CD14-positive monocyte (primary cell): Measurements from ENCODE around the gene RPL3. TPM values are rescaled to one million over a fixed set of nuclear protein-coding genes. Genes with fewer than 3 reads are reported as not detected.

ENCODE experiments used
- DNase-seq, 3 donors: peaks; one replicate each; pipeline ENCODE4 v3.0.0-alpha.2; 2011 to 2022
- H2AFZ ChIP-seq: 2 replicates; pipeline ENCODE4 v1.6.0; 2012; ENCODE audit warnings: mild to moderate bottlenecking, low read depth, low read length, inconsistent platforms; ENCODE audit not compliant: insufficient read depth, poor library complexity, severe bottlenecking
- H3K27ac ChIP-seq, 2 donors: 1 replicate in 1 of 2; 2 replicates in 1 of 2; pipeline ENCODE4 v1.5.1; 2012 to 2013; ENCODE audit warnings: low read length in 2 of 2, control low read depth in 1 of 2, inconsistent platforms in 1 of 2, low read depth in 1 of 2, mild to moderate bottlenecking in 1 of 2
- H3K27me3 ChIP-seq, 2 donors: one replicate each; pipeline versions ENCODE4 v1.6.0 to v1.6.1; 2011 to 2013; ENCODE audit warnings: low read length in 2 of 2; ENCODE audit not compliant: control insufficient read depth in 2 of 2, insufficient read depth in 2 of 2
- H3K36me3 ChIP-seq, 2 donors: replicated peaks in 1 of 2; 1 replicate in 1 of 2; 2 replicates in 1 of 2; pipeline versions ENCODE4 v1.5.1 to v1.6.1; 2012 to 2013; ENCODE audit warnings: low read length in 2 of 2, control low read depth in 1 of 2, inconsistent platforms in 1 of 2, mild to moderate bottlenecking in 1 of 2; ENCODE audit not compliant: insufficient read depth in 2 of 2, control insufficient read depth in 1 of 2
- H3K4me1 ChIP-seq, 2 donors: 1 replicate in 1 of 2; 2 replicates in 1 of 2; pipeline versions ENCODE4 v1.5.1 to v1.6.1; 2012 to 2013; ENCODE audit warnings: low read length in 2 of 2, control low read depth in 1 of 2, inconsistent platforms in 1 of 2, mild to moderate bottlenecking in 1 of 2, moderate library complexity in 1 of 2; ENCODE audit not compliant: insufficient read depth in 2 of 2, control insufficient read depth in 1 of 2
- H3K4me2 ChIP-seq: replicated peaks from 2 replicates; pipeline ENCODE3; 2012; ENCODE audit warnings: low read length, moderate library complexity, mild to moderate bottlenecking; ENCODE audit not compliant: poor library complexity, severe bottlenecking; ENCODE audit errors: extremely low read depth
- H3K4me3 ChIP-seq, 3 experiments: fragments of 200-600 bp in 1 of 3; sonication (generic) in 1 of 3; replicated peaks in 1 of 3; 1 replicate in 2 of 3; 2 replicates in 1 of 3; pipeline ENCODE4 v1.5.1; 2011 to 2013; ENCODE audit warnings: low read length in 3 of 3, mild to moderate bottlenecking in 3 of 3, control low read depth in 2 of 3, low read depth in 2 of 3, inconsistent platforms in 1 of 3, moderate library complexity in 1 of 3
- H3K79me2 ChIP-seq: 2 replicates; pipeline ENCODE4 v1.6.0; 2012; ENCODE audit warnings: mild to moderate bottlenecking, control low read depth, inconsistent platforms, low read length, moderate library complexity; ENCODE audit not compliant: insufficient read depth
- H3K9ac ChIP-seq: 2 replicates; pipeline ENCODE4 v1.6.0; 2017; ENCODE audit warnings: low read length, mild to moderate bottlenecking; ENCODE audit not compliant: insufficient read depth, poor library complexity, severe bottlenecking
- H3K9me3 ChIP-seq, 2 donors: replicated peaks in 1 of 2; 1 replicate in 1 of 2; 2 replicates in 1 of 2; pipeline versions ENCODE4 v1.5.1 to v1.6.1; 2012 to 2013; ENCODE audit warnings: low read length in 2 of 2, control low read depth in 1 of 2; ENCODE audit not compliant: control insufficient read depth in 1 of 2, insufficient read depth in 1 of 2
- H4K20me1 ChIP-seq: 2 replicates; pipeline ENCODE4 v1.6.0; 2012; ENCODE audit warnings: mild to moderate bottlenecking, low read length, control low read depth, moderate library complexity; ENCODE audit not compliant: insufficient read depth
- H3K27ac Mint-ChIP-seq, 7 donors: one replicate each; pipeline ENCODE4 v1.8.0; 2020; ENCODE audit warnings: mild to moderate bottlenecking in 7 of 7, mixed read lengths in 7 of 7, moderate library complexity in 6 of 7, inconsistent platforms in 2 of 7
- H3K27me3 Mint-ChIP-seq, 3 donors: one replicate each; pipeline ENCODE4 v1.8.0; 2021 to 2022; ENCODE audit warnings: low read depth in 3 of 3, mild to moderate bottlenecking in 3 of 3, mixed read lengths in 3 of 3, moderate library complexity in 3 of 3, inconsistent platforms in 1 of 3
- H3K36me3 Mint-ChIP-seq, 2 donors: one replicate each; pipeline ENCODE4 v1.8.0; 2020; ENCODE audit warnings: mixed read lengths in 2 of 2, inconsistent platforms in 1 of 2, mild to moderate bottlenecking in 1 of 2
- H3K4me1 Mint-ChIP-seq: one replicate; pipeline ENCODE4 v1.8.0; 2020; ENCODE audit warnings: mild to moderate bottlenecking, mixed read lengths
- H3K4me3 Mint-ChIP-seq, 2 donors: one replicate each; pipeline ENCODE4 v1.8.0; 2020; ENCODE audit warnings: mild to moderate bottlenecking in 2 of 2, mixed read lengths in 2 of 2, moderate library complexity in 1 of 2
- H3K9me3 Mint-ChIP-seq, 7 donors: one replicate each; pipeline ENCODE4 v1.8.0; 2020 to 2022; ENCODE audit warnings: mixed read lengths in 7 of 7, mild to moderate bottlenecking in 6 of 7, moderate library complexity in 6 of 7, inconsistent platforms in 2 of 7
- CTCF ChIP-seq: fragments of 200-600 bp; IDR thresholded peaks from one replicate; pipeline ENCODE4 v1.8.0; 2022; ENCODE audit warnings: antibody characterized with exemption, mild to moderate bottlenecking
- WGBS: methylation state at CpG from one replicate; pipeline ENCODE4 v1.1.5; 2013; ENCODE audit warnings: missing lambda C conversion rate; ENCODE audit not compliant: insufficient coverage; 5-methylcytosine and 5-hydroxymethylcytosine counted together
- intact Hi-C, 2 donors: fragments of 100-400 bp; cut with micrococcal nuclease; formaldehyde crosslinking; loops; one replicate each; pipeline versions ENCODE4 v1.15.0 to v1.15.1; 2023
- polyA plus RNA-seq, 3 donors: library from polyadenylated mRNA; depleted of rRNA in 1 of 3; unstranded in 2 of 3; stranded (reverse) in 1 of 3; fragments of 300-500 nt in 2 of 3; fragments of >200 nt in 1 of 3; fragmentation: Illumina TruSeq in 2 of 3; gene quantifications; 1 replicate in 2 of 3; 2 replicates in 1 of 3; pipeline ENCODE4 v1.2.3, GENCODE V29; 2012 to 2021

RPL3 gene
- polyA plus RNA-seq, 3 donors: 604 to 2,104 (median 698) TPM

- intact Hi-C loops: no loop called here
- Histone ChIP-seq H3K4me3 (no peak overlapping the region), H3K27me3 (peaks cover 3 to 21% of the 10 kb centered on the region in 2 donors), H3K36me3 (no peaks in the 10 kb centered on the region), H3K9ac (peak overlapping the region; percentile 51), H3K4me2 (no peak overlapping the region), H3K4me1 (peaks cover 55 to 60% of the 10 kb centered on the region in 2 donors), H3K27ac (peak overlapping the region in 1 of 2 donors; percentile 72), H3K79me2 (no peaks in the 10 kb centered on the region), H4K20me1 (no peaks in the 10 kb centered on the region), H2AFZ (peak overlapping the region; percentile 19), H3K9me3 (peaks cover 9 to 10% of the 10 kb centered on the region in 2 donors)
- whole genome bisulfite sequencing: 67% methylated on average over 25 of the region's 27 CpGs
- H3K27me3 Mint-ChIP-seq: peaks cover 23 to 39% (median 32%) of the 10 kb centered on the region in 3 donors
- H3K36me3 Mint-ChIP-seq: peaks cover 12 to 13% of the 10 kb centered on the region in 2 donors
- H3K9me3 Mint-ChIP-seq: peaks cover 8 to 14% (median 11%) of the 10 kb centered on the region in 7 donors
- peak in 1 of 3 donors; percentile 37 for DNase-seq
- no peak for TF ChIP-seq CTCF
- H3K4me1 Mint-ChIP-seq: peaks cover 61% of the 10 kb centered on the region
- H3K4me3 Mint-ChIP-seq: no peak overlapping the region
- peak overlapping the region in 3 of 7 donors; percentile 86 to 90 (median 88) for H3K27ac Mint-ChIP-seq
These were observed 35.9 kb downstream of the RPL3 start for GRCh38 chr22:39283322-39284141.

GRCh38 chr22:39282645-39283321, 36.6 kb downstream of the RPL3 start:
- H2AFZ ChIP-seq: peak overlapping the region; percentile 19
- 73% methylated on average over 7 of the region's 9 CpGs for WGBS
- peak overlapping the region in 1 of 2 donors; percentile 68 for H3K4me3 Mint-ChIP-seq

More at GRCh38 chr22:39282645-39283321, 36.6 kb downstream of the RPL3 start:
- TF ChIP-seq CTCF: no peak
- Mint-ChIP-seq H3K9me3 (peaks cover 8 to 14% (median 11%) of the 10 kb centered on the region in 7 donors), H3K27ac (peak overlapping the region; percentile 77 to 93 (median 88)), H3K27me3 (peaks cover 25 to 45% (median 37%) of the 10 kb centered on the region in 3 donors), H3K36me3 (peaks cover 12 to 13% of the 10 kb centered on the region in 2 donors), H3K4me1 (peaks cover 55% of the 10 kb centered on the region)
- Histone ChIP-seq H3K79me2 (no peaks in the 10 kb centered on the region), H3K36me3 (no peaks in the 10 kb centered on the region), H3K4me1 (peaks cover 54 to 60% of the 10 kb centered on the region in 2 donors), H3K27ac (peak overlapping the region; percentile 43 to 72), H3K4me2 (peak overlapping the region; percentile 7), H3K9ac (peak overlapping the region; percentile 51), H3K27me3 (peaks cover 3 to 29% of the 10 kb centered on the region in 2 donors), H3K4me3 (no peak overlapping the region), H3K9me3 (peaks cover 9 to 10% of the 10 kb centered on the region in 2 donors), H4K20me1 (no peaks in the 10 kb centered on the region)
- intact Hi-C loops: no loop called here
- DNase-seq: peak; percentile 45 to 76 (median 64)
